SW480 (cell line): Measurements from ENCODE around the gene OSBPL10.

ENCODE experiments used
- DNase-seq: peaks from one replicate; pipeline ENCODE4 v3.0.0-alpha.2; 2016; ENCODE audit warnings: low spot score

The OSBPL10 gene

GRCh38 chr3:31614162-31614921, 366.7 kb downstream of the OSBPL10 start:
- DNase-seq, result no peak

- DNase-seq, result no peak
Measured at GRCh38 chr3:31613654-31614053, 367.4 kb downstream of the OSBPL10 start.

- DNase-seq, result no peak
Measured at GRCh38 chr3:31613177-31613576, 367.9 kb downstream of the OSBPL10 start.
